GM19468 (cell line): ENCODE results near the gene RERE.

ENCODE experiments used
- ATAC-seq: cut with Tn5 transposase; IDR thresholded peaks from one replicate; pipeline ENCODE4 v1.9.1; 2021; ENCODE audit warnings: mild to moderate bottlenecking, moderate library complexity, moderate number of reproducible peaks; ENCODE audit not compliant: unreplicated experiment; ENCODE audit errors: extremely low read depth

The RERE gene

GRCh38 chr1:8473891-8474300, 343.5 kb downstream of the RERE start:
- ATAC-seq: no peak

GRCh38 chr1:8473121-8473875, 344.1 kb downstream of the RERE start:
- no peak for ATAC-seq

- ATAC-seq: no peak
Observed at GRCh38 chr1:8472668-8473067, 344.8 kb downstream of the RERE start.

GRCh38 chr1:8471451-8471850, 346.0 kb downstream of the RERE start:
- no peak for ATAC-seq

- no peak for ATAC-seq
Observed at GRCh38 chr1:8468751-8469150, 348.7 kb downstream of the RERE start.

- ATAC-seq: no peak
Observed at GRCh38 chr1:8467308-8467707, 350.1 kb downstream of the RERE start.

GRCh38 chr1:8465692-8466091, 351.7 kb downstream of the RERE start:
- no peak for ATAC-seq

GRCh38 chr1:8465013-8465412, 352.4 kb downstream of the RERE start:
- no peak for ATAC-seq

- ATAC-seq: no peak
Observed at GRCh38 chr1:8464377-8464776, 353.1 kb downstream of the RERE start.

GRCh38 chr1:8463144-8463927, 354.1 kb downstream of the RERE start:
- no peak for ATAC-seq

- no peak for ATAC-seq
Observed at GRCh38 chr1:8462371-8462892, 355.0 kb downstream of the RERE start.

GRCh38 chr1:8461351-8462110, 355.9 kb downstream of the RERE start:
- ATAC-seq: no peak

- ATAC-seq: no peak
Observed at GRCh38 chr1:8460784-8461183, 356.7 kb downstream of the RERE start.

- ATAC-seq: no peak
Observed at GRCh38 chr1:8460132-8460544, 357.3 kb downstream of the RERE start.

- no peak for ATAC-seq
Observed at GRCh38 chr1:8458607-8459006, 358.8 kb downstream of the RERE start.

- ATAC-seq: no peak
Observed at GRCh38 chr1:8457760-8458381, 359.6 kb downstream of the RERE start.

- no peak for ATAC-seq
Observed at GRCh38 chr1:8456991-8457390, 360.4 kb downstream of the RERE start.

- ATAC-seq: no peak
Observed at GRCh38 chr1:8456308-8456912, 361.0 kb downstream of the RERE start.

- ATAC-seq: no peak
Observed at GRCh38 chr1:8455700-8456307, 361.6 kb downstream of the RERE start.
